SU-DHL-6 (cell line): ENCODE results near the gene KCTD19.

Source experiments
- CTCF ChIP-seq: fragments of 200-600 bp; sonication (generic); IDR thresholded peaks from one replicate; pipeline ENCODE4 v1.5.1; 2017; ENCODE audit warnings: antibody characterized with exemption, mild to moderate bottlenecking, low read length, moderate library complexity; ENCODE audit not compliant: insufficient read depth, poor library complexity, severe bottlenecking
- EZH2phosphoT487 ChIP-seq: fragments of 200-600 bp; sonication (generic), shearing (Covaris generic); conservative IDR thresholded peaks from 2 replicates; pipeline ENCODE4 v1.6.1; 2018; ENCODE audit warnings: mild to moderate bottlenecking, antibody characterized with exemption, low read length, moderate library complexity, mixed read lengths

DNA sequence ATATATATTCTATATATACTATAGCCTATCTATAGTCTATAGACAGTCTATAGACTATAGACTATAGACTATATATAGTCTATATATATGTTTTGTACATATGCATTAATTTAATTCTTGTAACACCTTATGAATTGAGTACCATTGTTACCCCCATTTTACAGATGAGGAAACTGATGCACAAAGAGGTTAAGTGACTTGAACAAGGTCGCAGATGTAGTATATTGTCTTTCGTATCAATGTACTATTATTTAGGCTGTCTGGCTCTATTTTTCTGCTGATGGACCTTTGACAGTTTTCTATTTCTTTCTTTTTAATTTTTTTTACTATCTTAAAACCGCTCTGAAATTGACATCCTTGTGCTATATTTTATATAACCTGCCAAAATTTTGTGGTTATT lies 14.7 kb upstream of the KCTD19 start:
- TF ChIP-seq EZH2phosphoT487 (no peak), CTCF (no peak)
